ENCODE measurements around the gene CTXN3. TPM values are rescaled to one million over a fixed set of nuclear protein-coding genes. Genes with fewer than 3 reads are reported as not detected.

Gene CTXN3
- not detected in 2 replicates for total RNA-seq

DNA sequence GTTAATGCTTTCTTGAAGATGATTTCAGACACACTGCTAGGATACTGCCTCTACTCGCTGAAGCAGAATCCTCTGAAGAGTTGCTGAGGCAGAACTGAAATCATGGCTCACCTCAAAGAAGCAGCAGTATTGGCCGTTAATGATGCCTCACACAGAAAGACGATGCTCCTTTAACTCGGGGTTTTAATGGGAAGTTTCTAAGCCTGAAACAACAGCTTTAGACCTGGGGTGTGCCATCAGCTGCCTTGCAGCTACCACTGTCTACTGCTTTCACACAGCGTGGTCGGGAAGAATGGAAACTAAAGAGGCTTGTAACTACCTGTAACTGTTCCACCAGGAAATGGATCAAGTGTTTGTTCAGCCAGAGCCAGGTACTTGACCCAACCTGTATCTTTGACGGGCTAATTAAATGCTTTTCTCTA lies at the start of gene CTXN3:
Gene CTXN3, plus strand, starts transcription at position 65 of the 422 bp plus-strand sequence. CDS start 8,440 bp downstream, outside the sequence.
- no peak for DNase-seq (ENCODE audit: extremely low read depth, low read depth, low spot score)

DNA sequence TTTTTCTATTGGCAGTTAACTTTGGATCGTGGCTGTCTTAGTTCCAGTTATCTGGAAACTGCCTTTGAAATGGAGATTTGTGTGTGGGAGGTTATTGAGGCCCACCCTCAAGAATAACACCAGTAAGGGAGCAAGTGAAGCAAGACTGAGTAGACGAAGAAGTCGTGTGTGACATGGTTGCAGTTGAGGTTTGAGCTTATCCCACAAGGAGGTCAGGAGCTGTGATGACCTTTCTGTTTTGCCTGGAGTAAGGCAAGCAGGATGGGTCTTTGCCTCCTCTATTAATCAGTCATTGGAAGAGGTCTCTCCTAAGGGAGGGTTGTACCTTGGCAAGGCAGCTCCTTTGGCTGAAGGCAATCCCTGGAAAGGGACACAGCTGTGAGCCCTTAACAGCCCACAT lies 49.6 kb upstream of the CTXN3 start:
- DNase-seq (ENCODE audit: extremely low read depth, low read depth, low spot score): no peak

DNA sequence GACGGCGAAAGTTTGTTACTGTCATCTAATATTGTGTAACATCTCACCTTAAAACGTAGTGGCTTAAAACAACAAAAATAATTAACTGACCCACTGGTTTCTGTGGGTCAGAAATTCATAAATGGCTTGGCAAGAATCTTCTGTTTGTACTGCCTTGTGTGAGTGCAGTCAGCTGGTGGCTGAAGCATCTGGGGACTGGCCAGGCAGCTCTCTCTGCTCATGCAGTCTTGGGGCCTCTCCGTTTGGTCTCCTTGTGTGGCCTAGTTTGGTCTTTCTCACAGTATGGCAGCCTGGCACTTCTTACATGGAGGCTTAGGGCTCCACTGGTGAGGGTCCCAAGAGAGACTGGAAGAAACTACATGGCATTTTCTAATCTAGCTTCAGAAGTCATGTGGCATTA lies 49.0 kb upstream of the CTXN3 start:
- no peak for DNase-seq (ENCODE audit: extremely low read depth, low read depth, low spot score)

DNA sequence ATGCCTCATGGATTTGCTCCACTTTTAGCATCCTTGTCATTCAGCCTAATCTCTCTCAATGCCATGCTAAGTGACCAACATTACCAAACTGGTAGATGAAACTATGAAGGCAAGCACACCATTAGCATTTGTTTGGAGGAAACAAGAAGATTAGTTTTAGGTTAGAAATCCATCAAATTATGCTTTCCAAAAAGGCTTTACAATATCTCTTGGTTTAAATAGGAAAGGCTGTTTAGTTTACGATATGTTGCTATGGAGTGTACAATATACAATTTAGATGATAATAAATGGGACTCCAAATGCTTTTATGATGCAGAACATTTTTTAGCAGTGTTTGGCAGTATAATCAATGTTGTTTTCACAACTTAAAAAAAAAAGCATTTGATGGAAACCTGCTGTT lies 47.8 kb upstream of the CTXN3 start:
- no peak for DNase-seq (ENCODE audit: extremely low read depth, low read depth, low spot score)

DNA sequence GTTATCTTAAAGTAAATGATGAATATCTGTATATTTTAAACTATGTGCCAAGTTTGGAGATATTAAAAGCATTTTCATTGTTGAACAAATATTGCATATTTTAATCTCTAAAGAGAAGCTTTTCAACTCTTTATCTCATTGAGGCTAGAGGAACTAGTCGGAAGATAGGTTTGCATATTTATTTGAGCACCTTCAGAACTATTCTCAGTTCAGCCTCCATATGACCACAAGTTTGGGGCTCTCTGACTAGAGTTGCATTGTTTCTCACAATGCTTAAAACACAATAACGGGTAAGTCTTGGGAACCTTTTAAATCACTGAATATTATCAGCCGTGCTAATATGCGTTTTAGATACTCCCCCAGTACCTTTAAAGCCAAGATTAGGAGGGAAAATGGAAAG lies 47.3 kb upstream of the CTXN3 start:
- no peak for DNase-seq (ENCODE audit: extremely low read depth, low read depth, low spot score)

DNA sequence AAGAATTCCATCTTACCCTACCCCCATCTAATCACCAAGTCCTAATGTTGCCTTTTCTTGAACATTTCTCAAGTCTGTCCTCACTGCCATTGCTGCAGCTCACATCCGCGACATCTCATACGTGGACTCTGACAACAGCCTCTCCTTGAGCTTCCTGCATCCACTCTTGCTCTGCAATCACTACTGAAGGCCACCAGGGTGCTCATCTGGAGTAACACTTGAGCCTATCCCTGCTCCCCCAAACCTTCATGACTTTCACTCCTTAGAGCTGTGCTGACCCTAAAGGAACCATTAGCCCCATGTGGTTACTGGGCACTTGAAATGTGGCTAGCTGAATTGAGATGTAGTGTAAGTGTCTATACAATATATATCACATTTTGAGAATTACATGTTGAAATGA lies 46.4 kb upstream of the CTXN3 start:
- DNase-seq (ENCODE audit: extremely low read depth, low read depth, low spot score): no peak

DNA sequence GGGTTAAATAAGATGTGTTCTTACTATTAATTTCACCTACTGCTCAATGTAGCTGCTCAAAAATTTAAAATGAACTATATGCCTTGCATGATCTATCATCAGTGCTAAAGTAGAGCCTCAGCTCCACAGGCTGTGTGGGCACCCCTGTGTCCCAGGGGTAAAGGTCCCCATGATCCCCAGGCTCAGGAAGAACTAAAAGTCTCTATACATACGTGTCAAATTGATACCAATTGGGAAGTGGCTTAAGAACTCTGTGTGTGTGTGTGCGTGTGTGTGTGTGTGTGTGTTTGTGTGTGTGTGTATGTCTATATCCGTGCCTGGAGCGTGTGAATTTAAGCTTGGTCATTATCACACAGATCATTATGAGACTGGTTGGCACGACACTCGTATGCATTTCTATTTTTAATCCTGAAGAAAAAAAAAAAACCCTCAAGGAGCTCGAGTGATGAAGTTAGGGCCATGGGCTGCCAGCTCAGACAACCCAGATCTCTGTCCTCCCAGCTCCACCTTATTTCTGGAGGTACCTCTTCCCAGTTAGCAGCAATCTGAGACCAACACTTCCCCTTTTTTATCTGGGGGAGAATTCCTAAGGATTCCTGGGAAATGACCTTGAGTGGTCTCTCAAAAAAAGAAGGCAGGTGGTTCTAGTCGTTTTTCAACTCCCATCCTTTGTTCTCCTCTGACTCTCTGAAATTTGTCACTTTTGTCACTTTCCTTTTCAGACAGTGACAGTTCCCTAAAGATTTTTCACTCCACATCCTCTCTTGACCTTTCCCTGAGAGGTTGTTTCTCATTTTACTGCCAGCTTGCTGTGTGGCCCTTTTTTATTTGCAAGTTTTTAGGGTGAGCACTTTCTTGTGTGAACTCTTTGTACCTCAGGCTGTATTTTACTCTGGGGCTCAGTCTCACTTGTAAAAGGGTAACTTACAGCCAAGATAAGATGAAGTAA lies 45.7 kb upstream of the CTXN3 start:
- no peak for DNase-seq (ENCODE audit: extremely low read depth, low read depth, low spot score)

DNA sequence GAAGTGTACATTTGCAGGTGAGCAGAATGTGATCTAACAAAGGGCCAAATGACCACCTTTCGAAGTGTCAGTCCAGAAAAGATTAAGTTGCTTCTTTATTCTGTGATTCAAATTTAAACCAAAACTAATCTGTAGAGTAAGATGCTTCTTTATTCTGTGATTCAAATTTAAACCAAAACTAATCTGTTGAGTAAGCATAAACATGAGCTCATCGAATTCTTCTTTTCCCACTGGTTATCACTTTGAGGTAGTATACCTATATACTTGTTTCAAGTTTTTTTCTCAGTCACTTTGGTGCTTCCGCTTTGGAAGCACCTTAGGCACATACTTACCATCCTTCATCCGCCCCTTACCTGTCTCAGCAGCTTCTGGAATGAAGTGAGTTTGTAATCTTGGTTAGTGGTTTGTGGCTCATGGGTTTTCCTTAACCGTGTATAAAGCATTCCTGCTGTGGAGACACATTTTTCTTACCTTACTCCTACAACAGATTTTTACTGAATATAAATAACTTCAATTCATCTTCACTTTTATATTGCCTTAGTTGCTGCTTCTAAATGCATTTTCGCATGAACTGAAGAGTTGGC lies 40.7 kb upstream of the CTXN3 start:
- DNase-seq (ENCODE audit: extremely low read depth, low read depth, low spot score): no peak

DNA sequence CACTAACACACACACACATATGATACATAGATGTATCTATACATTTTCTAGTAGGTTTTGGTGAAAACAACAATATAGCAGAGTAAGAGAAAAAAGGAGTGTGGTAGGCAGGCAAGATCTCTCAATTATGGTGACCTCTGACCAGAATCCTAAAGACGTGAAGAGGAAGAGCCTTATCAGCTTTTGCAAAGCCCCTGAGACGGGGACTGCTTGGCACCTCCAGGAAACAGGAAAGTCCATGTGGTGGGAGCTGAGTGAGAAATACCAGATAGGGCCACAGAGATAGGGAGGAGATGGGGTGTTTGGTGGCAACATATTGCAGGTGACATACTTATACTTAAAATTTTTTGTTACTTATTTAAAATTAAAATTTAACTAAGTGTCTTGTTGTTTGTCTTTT lies 39.9 kb upstream of the CTXN3 start:
- DNase-seq (ENCODE audit: extremely low read depth, low read depth, low spot score): no peak

DNA sequence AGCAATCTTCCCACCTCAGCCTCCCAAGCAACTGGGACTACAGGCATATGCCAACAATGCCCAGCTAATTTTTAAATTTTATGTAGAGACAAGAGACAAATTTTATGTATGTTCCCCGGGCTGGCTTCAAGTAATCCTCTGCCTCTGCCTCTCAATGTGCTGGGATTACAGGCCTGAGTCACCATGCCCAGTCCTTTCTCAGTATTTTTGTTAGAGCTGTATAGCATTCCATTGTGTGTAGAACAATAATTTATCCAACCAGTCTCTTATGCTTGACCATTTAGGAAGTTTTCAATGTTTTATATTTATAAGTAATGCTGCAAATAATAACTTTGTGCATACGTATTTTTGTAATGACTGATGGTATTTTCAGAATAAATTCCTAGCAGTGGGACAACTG lies 38.9 kb upstream of the CTXN3 start:
- no peak for DNase-seq (ENCODE audit: extremely low read depth, low read depth, low spot score)

DNA sequence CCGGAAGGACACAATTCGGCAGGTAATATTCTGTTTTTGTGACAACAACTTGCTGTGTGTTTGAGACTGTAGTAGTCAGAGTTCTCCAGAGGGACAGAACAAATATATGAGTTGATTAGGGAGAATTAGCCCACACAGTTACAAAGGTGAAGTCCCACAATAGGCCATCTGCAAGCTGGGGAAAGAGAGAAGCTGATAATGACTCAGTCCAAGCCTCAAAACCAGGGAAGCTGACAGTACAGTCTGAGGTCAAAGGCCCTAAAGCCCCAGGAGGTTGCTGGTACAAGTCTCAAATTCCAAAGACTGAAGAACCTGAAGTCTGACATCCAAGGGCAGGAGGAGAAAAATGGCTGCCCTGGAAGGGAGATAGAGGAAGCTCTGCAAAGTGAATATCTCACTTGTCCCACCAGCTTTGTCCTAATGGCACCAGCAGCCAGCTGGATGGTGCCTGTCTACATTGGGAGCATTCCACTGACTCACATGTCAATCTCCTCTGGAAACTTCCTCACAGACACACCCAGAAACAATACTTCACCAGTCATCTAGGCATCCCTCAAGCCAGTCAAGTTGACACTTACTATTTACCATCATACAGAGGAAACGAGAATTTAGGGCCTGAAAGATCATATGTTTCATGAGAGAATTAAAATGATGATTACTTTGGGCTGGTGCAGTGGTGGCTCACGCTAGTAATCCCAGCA lies 36.3 kb upstream of the CTXN3 start:
- no peak for DNase-seq (ENCODE audit: extremely low read depth, low read depth, low spot score)

DNA sequence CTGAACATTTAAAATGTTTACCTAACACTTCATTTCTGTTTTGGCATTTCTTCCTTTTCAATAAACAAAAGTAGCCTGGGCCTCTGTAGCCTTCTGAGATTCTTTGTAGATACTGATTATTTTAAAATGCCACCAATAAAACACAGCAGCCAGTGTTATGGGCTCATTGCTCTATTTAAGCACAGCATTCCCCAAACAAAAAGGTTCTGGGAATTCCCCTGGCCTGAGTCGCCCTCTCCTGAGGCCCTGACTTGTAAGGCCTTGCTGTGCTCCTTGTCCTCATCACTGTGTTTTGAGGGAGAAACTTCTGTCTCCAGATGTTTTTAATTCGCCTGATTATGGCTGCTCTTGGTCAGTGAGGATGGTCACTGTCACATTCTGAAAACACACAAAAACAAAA lies 33.0 kb upstream of the CTXN3 start:
- no peak for DNase-seq (ENCODE audit: extremely low read depth, low read depth, low spot score)

DNA sequence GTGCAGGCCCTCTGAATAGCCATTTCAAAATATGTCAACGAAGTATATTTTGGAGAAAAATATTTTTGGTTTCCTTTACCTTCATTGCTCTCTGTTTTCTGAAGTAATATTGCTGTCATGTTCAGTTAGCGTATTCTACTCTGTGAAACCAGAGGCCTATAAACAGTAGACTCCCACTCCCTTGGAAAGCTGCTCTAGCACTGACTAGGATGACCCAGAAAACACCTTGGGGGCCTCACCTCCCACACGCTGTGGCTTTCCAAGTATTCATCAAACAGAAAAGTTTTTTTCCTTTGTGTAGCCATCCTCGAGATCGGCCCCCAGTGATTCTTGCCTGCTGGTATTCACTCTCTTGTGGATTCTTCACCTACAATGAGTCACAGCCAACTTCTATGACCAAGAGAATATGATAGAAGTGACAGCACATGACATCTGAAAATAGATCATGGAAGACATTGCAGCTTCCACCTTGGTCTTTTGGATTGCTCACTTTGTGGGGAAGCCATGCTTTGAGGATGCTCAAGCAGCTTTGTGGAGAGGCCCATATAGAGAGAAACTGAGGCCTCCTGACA lies 28.9 kb upstream of the CTXN3 start:
- no peak for DNase-seq (ENCODE audit: extremely low read depth, low read depth, low spot score)

DNA sequence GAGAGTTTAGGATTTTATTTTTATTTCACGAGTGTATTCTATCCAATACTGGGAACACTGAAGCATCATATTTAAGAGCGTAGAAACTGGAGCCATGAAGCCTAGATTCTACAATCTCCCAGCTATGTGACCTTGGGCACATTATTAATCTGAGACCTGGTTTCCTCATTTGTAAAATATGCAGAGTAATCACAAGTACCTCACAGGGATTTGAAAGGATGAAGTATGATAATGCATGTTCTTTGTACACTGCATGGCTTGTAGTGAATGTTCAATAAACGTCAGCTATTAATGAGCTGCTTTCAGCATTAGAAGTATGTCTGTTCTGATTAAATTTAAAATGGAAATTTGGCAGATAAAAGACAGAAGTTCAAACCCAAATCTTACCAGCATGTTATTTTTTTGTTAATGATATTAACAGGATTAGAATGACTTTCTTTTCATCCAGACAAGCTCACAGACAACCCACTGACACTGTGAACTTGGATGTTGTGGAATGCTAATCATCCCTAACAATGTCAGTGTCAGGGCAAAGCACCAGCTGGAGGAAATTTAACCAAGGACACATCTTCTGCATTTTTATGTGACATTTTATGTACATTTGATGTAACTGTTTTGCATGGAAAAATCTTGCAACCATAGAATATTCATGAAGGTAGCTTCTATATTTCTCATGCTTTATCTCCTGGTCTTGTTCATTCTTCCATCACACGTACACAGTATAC lies 27.1 kb upstream of the CTXN3 start:
- no peak for DNase-seq (ENCODE audit: extremely low read depth, low read depth, low spot score)

DNA sequence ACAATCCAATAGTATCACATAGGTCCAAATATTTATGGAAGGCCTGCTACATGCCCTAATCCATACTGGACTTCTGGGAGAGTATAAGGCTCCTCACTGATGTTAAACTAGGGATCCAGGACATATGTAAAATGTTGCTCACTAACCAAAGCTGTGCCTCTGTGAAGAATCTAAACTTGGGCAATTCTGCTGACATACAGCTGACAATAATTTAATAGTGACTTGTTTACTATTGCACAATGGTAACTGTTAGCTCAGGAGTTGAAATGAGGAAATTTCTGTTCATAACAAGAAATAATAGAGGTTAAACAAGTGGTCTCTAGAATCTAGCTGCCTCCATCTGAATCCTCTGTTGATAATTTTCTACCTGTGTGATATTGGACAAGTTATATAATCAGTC lies 14.9 kb upstream of the CTXN3 start:
- no peak for DNase-seq (ENCODE audit: extremely low read depth, low read depth, low spot score)

DNA sequence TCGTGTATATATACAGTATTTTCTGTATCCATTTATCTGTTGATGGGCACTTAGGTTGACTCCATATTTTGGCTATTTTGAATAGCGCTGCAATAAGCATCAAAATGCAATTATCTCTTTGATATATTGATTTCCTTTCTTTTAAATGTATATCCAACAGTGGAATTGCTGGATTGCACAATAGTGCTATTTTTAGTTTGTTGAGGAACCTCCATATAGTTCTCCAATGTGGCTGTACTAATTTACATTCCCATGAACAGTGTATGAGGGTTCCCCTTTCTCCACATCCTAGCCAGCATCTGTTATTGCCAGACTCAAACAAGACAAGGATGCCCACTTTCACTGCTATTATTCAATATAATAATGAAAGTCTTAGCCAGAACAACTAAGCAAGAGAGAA lies 9.1 kb upstream of the CTXN3 start:
- no peak for DNase-seq (ENCODE audit: extremely low read depth, low read depth, low spot score)

DNA sequence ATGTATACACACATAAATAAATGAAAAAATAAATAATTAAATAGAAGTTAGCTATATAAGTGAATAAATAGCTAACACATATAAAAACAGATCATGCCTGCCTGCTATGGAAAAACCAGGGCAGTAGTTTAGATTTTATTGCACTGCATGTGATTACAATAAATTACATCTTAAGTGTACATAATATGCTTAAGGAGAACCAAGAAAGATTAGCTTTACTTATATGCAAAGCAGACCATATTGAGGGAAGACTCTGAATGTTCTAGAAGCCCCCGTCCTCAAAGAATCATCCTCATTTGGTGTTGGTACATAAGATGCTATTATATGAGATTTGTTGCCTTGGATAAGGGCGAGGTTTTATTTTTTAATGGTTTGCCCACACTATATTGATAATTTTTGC lies 5.9 kb upstream of the CTXN3 start:
- DNase-seq (ENCODE audit: extremely low read depth, low read depth, low spot score): no peak

DNA sequence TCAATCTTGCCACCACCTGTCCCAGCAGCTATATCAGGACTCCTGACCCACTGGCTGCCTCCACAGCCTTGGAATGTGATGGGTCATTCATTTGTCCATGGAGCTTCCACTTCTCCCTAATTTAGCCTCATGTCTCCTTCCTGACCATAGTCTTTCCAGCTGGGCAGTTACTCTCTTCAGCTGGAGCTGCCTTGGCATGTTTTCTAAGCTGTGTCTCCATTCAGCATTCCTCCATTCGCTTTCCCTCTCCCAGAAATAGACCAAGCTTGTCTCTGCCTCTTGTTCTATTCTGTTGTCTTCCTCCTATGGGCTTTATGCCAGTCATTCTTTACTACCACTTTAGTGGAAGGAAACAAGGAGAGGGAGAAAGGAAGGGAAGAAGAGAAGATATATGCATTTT lies 5.3 kb upstream of the CTXN3 start:
- DNase-seq (ENCODE audit: extremely low read depth, low read depth, low spot score): no peak

DNA sequence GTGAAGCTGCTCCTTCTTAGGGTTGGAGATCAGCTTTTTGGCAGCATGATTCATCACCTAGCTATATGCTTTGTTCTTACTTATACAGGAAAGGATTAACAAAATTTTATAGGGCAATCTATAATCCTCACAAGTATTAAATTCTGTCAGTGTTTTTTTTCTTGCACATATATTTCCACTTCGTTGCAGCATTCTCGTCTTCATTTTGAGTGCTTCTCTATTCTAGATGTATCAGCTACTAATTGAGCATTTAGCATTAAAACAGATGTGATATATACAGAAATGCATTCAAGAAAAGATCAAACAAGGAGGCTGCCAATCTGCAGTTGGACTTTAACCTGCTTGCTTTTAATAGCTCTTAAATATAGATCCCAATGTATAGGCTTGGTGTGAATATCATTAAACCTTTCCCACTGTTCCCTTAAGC lies 3.6 kb upstream of the CTXN3 start:
- DNase-seq (ENCODE audit: extremely low read depth, low read depth, low spot score): no peak

DNA sequence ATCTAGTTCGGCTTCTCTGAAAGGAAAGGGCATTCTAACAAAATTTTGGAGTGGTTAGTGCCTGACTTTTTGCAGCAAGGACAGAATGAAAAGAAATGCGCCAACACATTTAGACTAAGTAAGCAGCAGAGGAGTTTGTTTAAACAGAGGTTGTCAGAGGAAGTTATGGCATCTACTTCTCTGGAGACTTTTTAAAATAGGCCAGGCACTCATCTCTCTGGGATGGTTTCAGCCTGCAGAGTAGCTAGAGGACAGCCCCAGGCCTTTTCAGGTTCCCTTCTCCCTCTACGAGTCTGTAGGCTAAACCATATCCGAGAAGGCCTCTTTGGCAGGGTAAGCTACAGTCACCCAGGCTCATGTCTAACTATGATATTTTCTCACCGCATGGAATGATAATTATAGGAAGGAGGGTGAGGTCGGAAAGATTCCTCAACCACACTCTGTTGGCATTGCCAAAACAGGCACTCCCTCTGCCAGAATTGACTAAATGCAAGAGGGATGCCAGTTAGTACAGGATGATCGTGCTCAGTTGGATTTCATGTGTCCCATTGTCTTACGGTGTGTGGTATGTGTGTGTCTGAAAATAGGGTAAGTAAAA lies 1.4 kb upstream of the CTXN3 start:
- DNase-seq (ENCODE audit: extremely low read depth, low read depth, low spot score): no peak

All from glomerular endothelial cell (primary cell).